HCT116 (cell line): Measurements from ENCODE around the gene TMTC1. TPM values are rescaled to one million over a fixed set of nuclear protein-coding genes. Genes with fewer than 3 reads are reported as not detected.

Experiments used
- ATAC-seq: fragments of 200-7000 bp; cut with Tn5 transposase; 2 replicates; pipeline ENCODE4 v1.9.1; 2020; ENCODE audit warnings: mild to moderate bottlenecking, moderate library complexity
- BruUV-seq: library from RNA; stranded (reverse); fragments of 400-500 nt; replicated peaks from 2 replicates; lab custom pipeline; 2021; lab: Mats Ljungman, UMichigan
- CTCF ChIA-PET: fragments of 300-600 bp; sonication (Branson Sonifier 250); formaldehyde crosslinking; loops from one replicate; lab custom pipeline; 2021; ENCODE audit warnings: antibody characterized with exemption; lab: Charles Lee
- POLR2A ChIA-PET: fragments of 300-600, 350-600 bp; sonication (Branson Sonifier 250); formaldehyde crosslinking; loops from one replicate; lab custom pipeline; 2021; ENCODE audit warnings: antibody characterized with exemption; lab: Charles Lee
- RAD21 ChIA-PET, 2 experiments: fragments of 300-600 bp; sonication (Branson Sonifier 250); formaldehyde crosslinking; loops; one replicate each; lab custom pipeline; 2023; ENCODE audit warnings: low total read pairs in 2 of 2; ENCODE audit not compliant: uncharacterized antibody in 2 of 2, unreplicated experiment in 2 of 2, low non-redundant PET in 1 of 2; lab: Charles Lee
- DNase-seq: peaks from one replicate; pipeline ENCODE4 v3.0.0-alpha.2; 2010; ENCODE audit warnings: low read depth, low spot score
- H2AFZ ChIP-seq: fragments of 200-600 bp; shearing (Covaris generic), sonication (generic); 2 replicates; pipeline ENCODE4 v1.6.1; 2017; ENCODE audit warnings: low read depth, mixed run types, mixed read lengths, antibody characterized with exemption, low read length; ENCODE audit not compliant: poor library complexity, severe bottlenecking
- H3K27ac ChIP-seq: 2 replicates; pipeline ENCODE4 v1.5.1; 2012; ENCODE audit warnings: low read depth, low read length
- H3K27me3 ChIP-seq: fragments of 200-600 bp; sonication (generic); 2 replicates; pipeline ENCODE4 v1.6.1; 2016; ENCODE audit warnings: mixed run types, low read length, mixed read lengths; ENCODE audit not compliant: insufficient read depth
- H3K36me3 ChIP-seq, 2 experiments: fragments of 200-500 bp in 1 of 2; fragments of 200-600 bp in 1 of 2; sonication (Bioruptor generic) in 1 of 2; sonication (generic) in 1 of 2; 2 replicates each; pipeline versions ENCODE4 v1.5.1 to v1.6.1; 2014 to 2016; ENCODE audit warnings: low read length in 2 of 2, inconsistent platforms in 1 of 2, mixed read lengths in 1 of 2, mixed run types in 1 of 2; ENCODE audit not compliant: insufficient read depth in 2 of 2, control insufficient read depth in 1 of 2
- H3K4me1 ChIP-seq, 2 experiments: fragments of 200-600 bp in 1 of 2; sonication (generic) in 1 of 2; 2 replicates each; pipeline versions ENCODE4 v1.5.1 to v1.6.1; 2012 to 2017; ENCODE audit warnings: low read length in 2 of 2, inconsistent platforms in 1 of 2, mild to moderate bottlenecking in 1 of 2, mixed read lengths in 1 of 2, mixed run types in 1 of 2, moderate library complexity in 1 of 2; ENCODE audit not compliant: insufficient read depth in 2 of 2, control insufficient read depth in 1 of 2
- H3K4me2 ChIP-seq: fragments of 200-600 bp; sonication (generic); 2 replicates; pipeline ENCODE4 v1.6.1; 2017; ENCODE audit warnings: mixed run types, low read length, mixed read lengths
- H3K4me3 ChIP-seq, 2 experiments: fragments of 200-600 bp in 1 of 2; sonication (generic) in 1 of 2; replicated peaks in 1 of 2; 2 replicates each; pipeline ENCODE4 v1.5.1; 2011 to 2016; ENCODE audit warnings: low read length in 2 of 2, control low read depth in 1 of 2, low read depth in 1 of 2, mild to moderate bottlenecking in 1 of 2, mixed read lengths in 1 of 2, mixed run types in 1 of 2
- H3K79me2 ChIP-seq: fragments of 200-600 bp; sonication (generic); 2 replicates; pipeline ENCODE4 v1.6.1; 2017; ENCODE audit warnings: mild to moderate bottlenecking, mixed run types, low read length, moderate library complexity, mixed read lengths; ENCODE audit not compliant: insufficient read depth
- H3K9ac ChIP-seq: fragments of 200-600 bp; sonication (generic); 2 replicates; pipeline ENCODE4 v1.6.1; 2016; ENCODE audit warnings: low read length, mixed read lengths
- H3K9me2 ChIP-seq: fragments of 200-600 bp; sonication (generic), shearing (Covaris generic); 2 replicates; pipeline ENCODE4 v1.6.1; 2017; ENCODE audit warnings: mixed run types, mild to moderate bottlenecking, moderate library complexity; ENCODE audit not compliant: insufficient read depth
- H3K9me3 ChIP-seq, 2 experiments: fragments of 200-500 bp in 1 of 2; fragments of 200-600 bp in 1 of 2; sonication (Bioruptor generic) in 1 of 2; sonication (generic) in 1 of 2; 2 replicates each; pipeline ENCODE4 v1.6.1; 2014 to 2017; ENCODE audit warnings: low read length in 2 of 2, mixed read lengths in 2 of 2, inconsistent platforms in 1 of 2, low read depth in 1 of 2, mild to moderate bottlenecking in 1 of 2, mixed run types in 1 of 2, moderate library complexity in 1 of 2; ENCODE audit not compliant: control insufficient read depth in 1 of 2, insufficient read depth in 1 of 2
- H4K20me1 ChIP-seq: fragments of 200-600 bp; sonication (generic), shearing (Covaris generic); 2 replicates; pipeline ENCODE4 v1.6.1; 2017; ENCODE audit warnings: mixed run types, mild to moderate bottlenecking, moderate library complexity; ENCODE audit not compliant: insufficient read depth
- ATF3 ChIP-seq: IDR thresholded peaks from 2 replicates; pipeline ENCODE4 v1.6.1; 2012
- CBX3 ChIP-seq: IDR thresholded peaks from 2 replicates; pipeline ENCODE4 v1.6.1; 2012; ENCODE audit warnings: low read depth
- CEBPB ChIP-seq: IDR thresholded peaks from 2 replicates; pipeline ENCODE4 v1.6.1; 2012; ENCODE audit warnings: low read depth
- EGR1 ChIP-seq: IDR thresholded peaks from 2 replicates; pipeline ENCODE4 v1.6.1; 2012; ENCODE audit warnings: low read depth
- ELF1 ChIP-seq: IDR thresholded peaks from 2 replicates; pipeline ENCODE4 v1.6.1; 2012; ENCODE audit warnings: low read depth, borderline replicate concordance
- FOSL1 ChIP-seq: IDR thresholded peaks from 2 replicates; pipeline ENCODE4 v1.6.1; 2012; ENCODE audit warnings: low read depth
- JUND ChIP-seq: IDR thresholded peaks from 2 replicates; pipeline ENCODE4 v1.6.1; 2012
- SRF ChIP-seq: IDR thresholded peaks from 2 replicates; pipeline ENCODE4 v1.6.1; 2012; ENCODE audit warnings: low read depth
- YY1 ChIP-seq: IDR thresholded peaks from 2 replicates; pipeline ENCODE4 v1.6.1; 2011; ENCODE audit warnings: low read length, low read depth, moderate library complexity, mild to moderate bottlenecking; ENCODE audit not compliant: insufficient replicate concordance; ENCODE audit errors: extremely low read depth
- ZFX ChIP-seq: fragments of 450-650 bp; IDR thresholded peaks from 2 replicates; pipeline ENCODE4 v1.6.1; 2017
- ZNF274 ChIP-seq: fragments of 200-500 bp; sonication (Bioruptor generic); IDR thresholded peaks from 2 replicates; pipeline ENCODE4 v1.6.1; 2014; ENCODE audit warnings: mild to moderate bottlenecking, low read depth, low read length, inconsistent platforms
- intact Hi-C: fragments of 100-400 bp; cut with micrococcal nuclease; formaldehyde crosslinking; loops from 2 replicates; pipeline ENCODE4 v1.10.0; 2022
- total RNA-seq: library from RNA; stranded (reverse); gene quantifications from one replicate; pipeline ENCODE4 v1.2.1, GENCODE V29; 2021; ENCODE audit not compliant: unreplicated experiment

Gene TMTC1
- total RNA-seq, 1 experiment from 2014 or later: 2.0 TPM

- no peaks in the 10 kb centered on the region for H4K20me1 ChIP-seq
- no peak for DNase-seq
- no peaks in the 10 kb centered on the region for H3K79me2 ChIP-seq
- no peak for ATAC-seq
- no peaks in the 10 kb centered on the region for H3K9me3 ChIP-seq
- TF ChIP-seq FOSL1 (peak; percentile 28; the same call in 1 of the 2 replicates), CEBPB (no peak), JUND (no peak), CBX3 (0 out of 2 replicates have a peak, but pooled peaks have one; percentile 39), ZFX (no peak)
- TF ChIP-seq, all 23 proteins: peak for 2
- no peak overlapping the region for H3K27ac ChIP-seq
- BruUV-seq: no TSS peak
- intact Hi-C loops: no loop called here
- no peaks in the 10 kb centered on the region for H3K27me3 ChIP-seq
- H2AFZ ChIP-seq: no peak overlapping the region
- no peaks in the 10 kb centered on the region for H3K4me1 ChIP-seq
- RAD21 ChIA-PET: no interaction called here
- no peaks in the 10 kb centered on the region for H3K9me2 ChIP-seq
- no peak overlapping the region for H3K4me3 ChIP-seq
- H3K4me2 ChIP-seq: no peak overlapping the region
- no peaks in the 10 kb centered on the region for H3K36me3 ChIP-seq
- POLR2A ChIA-PET: no interaction called here
- H3K9ac ChIP-seq: no peak overlapping the region
- CTCF ChIA-PET: no interaction called here
Measured at GRCh38 chr12:29807129-29807528, 23.4 kb upstream of the TMTC1 start.

GRCh38 chr12:29804019-29804418, 20.3 kb upstream of the TMTC1 start:
- CTCF ChIA-PET: no interaction called here
- no peak overlapping the region for H3K9ac ChIP-seq
- POLR2A ChIA-PET: interaction anchor here (0.7 kb wide), 1 partner anchor 184 kb away, joined by 5 read pairs; no protein-coding TSS in a partner anchor
- H3K36me3 ChIP-seq: no peaks in the 10 kb centered on the region
- ATAC-seq (no peak), DNase-seq (no peak)
- no peaks in the 10 kb centered on the region for H3K4me1 ChIP-seq
- TF ChIP-seq CEBPB (no peak), ATF3 (no peak), EGR1 (no peak), ELF1 (no peak), ZNF274 (no peak), FOSL1 (no peak), SRF (no peak), YY1 (no peak)
- no peaks in the 10 kb centered on the region for H3K79me2 ChIP-seq
- no TSS peak for BruUV-seq
- RAD21 ChIA-PET: interaction anchor here in 1 of 2 experiments (0.6 kb wide), 1 partner anchor 295 kb away, joined by 3 read pairs; no protein-coding TSS in a partner anchor
- H3K9me2 ChIP-seq: no peaks in the 10 kb centered on the region
- H2AFZ ChIP-seq: no peak overlapping the region
- intact Hi-C loops: no loop called here
- no peaks in the 10 kb centered on the region for H3K9me3 ChIP-seq
- H3K27ac ChIP-seq: no peak overlapping the region
- no peaks in the 10 kb centered on the region for H3K27me3 ChIP-seq
- no peak overlapping the region for H3K4me3 ChIP-seq
- H4K20me1 ChIP-seq: no peaks in the 10 kb centered on the region
- no peak overlapping the region for H3K4me2 ChIP-seq
